ENCODE measurements around the gene MRPL48. TPM values are rescaled to one million over a fixed set of nuclear protein-coding genes. Genes with fewer than 3 reads are reported as not detected.

The MRPL48 gene
- total RNA-seq, 1 experiment from 2014 or later: 44.5 TPM

DNA sequence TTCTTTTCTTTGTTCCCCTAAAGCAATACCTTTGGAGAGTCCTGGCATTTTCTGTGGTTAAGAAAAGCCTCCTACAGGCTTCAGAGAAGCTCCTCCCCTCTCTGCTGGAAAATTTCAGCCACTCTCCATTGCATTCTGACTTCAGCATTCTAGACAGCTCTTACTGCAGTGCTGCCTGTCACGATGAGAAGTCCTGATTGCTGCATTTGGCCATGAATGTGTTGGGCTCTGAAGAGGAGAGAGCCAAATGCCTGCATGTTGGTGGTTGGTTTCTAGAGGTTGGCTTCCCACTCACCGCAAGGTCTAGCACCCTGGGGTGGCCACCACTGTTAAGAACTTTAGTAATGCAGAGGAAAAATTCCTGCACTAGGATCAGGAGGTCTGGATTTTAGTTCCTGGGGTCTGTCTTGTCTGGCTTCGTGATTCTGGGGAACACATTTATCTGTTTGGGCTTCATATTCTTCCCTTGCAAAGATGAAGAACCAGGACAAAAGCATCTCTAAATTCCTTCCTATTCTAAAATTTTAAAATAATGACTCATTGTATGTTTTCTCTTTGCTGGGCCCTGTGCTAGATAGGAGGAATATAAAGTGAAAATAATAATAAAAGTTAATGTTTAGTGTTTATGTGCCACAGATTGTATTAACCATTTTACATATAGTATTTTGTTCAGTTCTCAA lies 50.9 kb downstream of the MRPL48 start:
- no peak overlapping the region for H3K27ac Mint-ChIP-seq (ENCODE audit: unreplicated experiment)
- CTCF ChIA-PET: interaction anchor here (0.6 kb wide), 1 partner anchor 148 kb away, joined by 3 read pairs; no protein-coding TSS in a partner anchor
- H3K36me3 Mint-ChIP-seq (ENCODE audit: insufficient read depth, unreplicated experiment): peaks cover 5% of the 10 kb centered on the region
- H3K4me1 Mint-ChIP-seq (ENCODE audit: low read depth, unreplicated experiment): no peaks in the 10 kb centered on the region
- H3K4me3 Mint-ChIP-seq (ENCODE audit: low read depth, unreplicated experiment): no peak overlapping the region
- BruUV-seq (replicated peaks): no TSS peak
- intact Hi-C loops (cut with micrococcal nuclease; ENCODE audit: unreplicated experiment): no loop called here
- no peak for DNase-seq
- H3K9me3 Mint-ChIP-seq (ENCODE audit: low read depth, unreplicated experiment): no peaks in the 10 kb centered on the region
- H3K27me3 Mint-ChIP-seq (ENCODE audit: unreplicated experiment): no peaks in the 10 kb centered on the region
- TF ChIP-seq, protein P1, sequence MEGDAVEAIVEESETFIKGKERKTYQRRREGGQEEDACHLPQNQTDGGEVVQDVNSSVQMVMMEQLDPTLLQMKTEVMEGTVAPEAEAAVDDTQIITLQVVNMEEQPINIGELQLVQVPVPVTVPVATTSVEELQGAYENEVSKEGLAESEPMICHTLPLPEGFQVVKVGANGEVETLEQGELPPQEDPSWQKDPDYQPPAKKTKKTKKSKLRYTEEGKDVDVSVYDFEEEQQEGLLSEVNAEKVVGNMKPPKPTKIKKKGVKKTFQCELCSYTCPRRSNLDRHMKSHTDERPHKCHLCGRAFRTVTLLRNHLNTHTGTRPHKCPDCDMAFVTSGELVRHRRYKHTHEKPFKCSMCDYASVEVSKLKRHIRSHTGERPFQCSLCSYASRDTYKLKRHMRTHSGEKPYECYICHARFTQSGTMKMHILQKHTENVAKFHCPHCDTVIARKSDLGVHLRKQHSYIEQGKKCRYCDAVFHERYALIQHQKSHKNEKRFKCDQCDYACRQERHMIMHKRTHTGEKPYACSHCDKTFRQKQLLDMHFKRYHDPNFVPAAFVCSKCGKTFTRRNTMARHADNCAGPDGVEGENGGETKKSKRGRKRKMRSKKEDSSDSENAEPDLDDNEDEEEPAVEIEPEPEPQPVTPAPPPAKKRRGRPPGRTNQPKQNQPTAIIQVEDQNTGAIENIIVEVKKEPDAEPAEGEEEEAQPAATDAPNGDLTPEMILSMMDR (IDR thresholded peaks at IDR 0.05; ENCODE audit: unreplicated experiment): no peak

DNA sequence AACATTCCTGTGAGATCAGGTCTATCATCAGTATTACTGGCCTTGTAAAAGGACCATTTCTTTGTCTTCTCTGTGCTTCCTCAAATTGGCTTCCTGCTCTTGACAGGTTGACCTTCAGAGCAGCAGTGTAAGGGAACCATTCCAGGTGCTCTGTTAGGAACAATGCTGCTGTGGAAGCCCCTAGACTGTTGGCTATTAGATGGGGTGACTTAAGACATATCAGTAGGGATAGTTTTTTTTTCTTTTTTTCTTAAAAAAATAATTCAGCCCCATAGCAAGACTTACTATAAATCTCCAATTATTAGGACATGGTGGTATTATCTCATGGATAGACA lies 51.4 kb downstream of the MRPL48 start:
- H3K27me3 Mint-ChIP-seq (ENCODE audit: unreplicated experiment): no peaks in the 10 kb centered on the region
- H3K27ac Mint-ChIP-seq (ENCODE audit: unreplicated experiment): no peak overlapping the region
- intact Hi-C loops (cut with micrococcal nuclease; ENCODE audit: unreplicated experiment): no loop called here
- no peak overlapping the region for H3K4me3 Mint-ChIP-seq (ENCODE audit: low read depth, unreplicated experiment)
- H3K4me1 Mint-ChIP-seq (ENCODE audit: low read depth, unreplicated experiment): no peaks in the 10 kb centered on the region
- CTCF ChIA-PET: no interaction called here
- DNase-seq: no peak
- BruUV-seq (replicated peaks): no TSS peak
- TF ChIP-seq, protein P1 (IDR thresholded peaks at IDR 0.05; ENCODE audit: unreplicated experiment): no peak
- H3K9me3 Mint-ChIP-seq (ENCODE audit: low read depth, unreplicated experiment): no peaks in the 10 kb centered on the region
- peaks cover 7% of the 10 kb centered on the region for H3K36me3 Mint-ChIP-seq (ENCODE audit: insufficient read depth, unreplicated experiment)

DNA sequence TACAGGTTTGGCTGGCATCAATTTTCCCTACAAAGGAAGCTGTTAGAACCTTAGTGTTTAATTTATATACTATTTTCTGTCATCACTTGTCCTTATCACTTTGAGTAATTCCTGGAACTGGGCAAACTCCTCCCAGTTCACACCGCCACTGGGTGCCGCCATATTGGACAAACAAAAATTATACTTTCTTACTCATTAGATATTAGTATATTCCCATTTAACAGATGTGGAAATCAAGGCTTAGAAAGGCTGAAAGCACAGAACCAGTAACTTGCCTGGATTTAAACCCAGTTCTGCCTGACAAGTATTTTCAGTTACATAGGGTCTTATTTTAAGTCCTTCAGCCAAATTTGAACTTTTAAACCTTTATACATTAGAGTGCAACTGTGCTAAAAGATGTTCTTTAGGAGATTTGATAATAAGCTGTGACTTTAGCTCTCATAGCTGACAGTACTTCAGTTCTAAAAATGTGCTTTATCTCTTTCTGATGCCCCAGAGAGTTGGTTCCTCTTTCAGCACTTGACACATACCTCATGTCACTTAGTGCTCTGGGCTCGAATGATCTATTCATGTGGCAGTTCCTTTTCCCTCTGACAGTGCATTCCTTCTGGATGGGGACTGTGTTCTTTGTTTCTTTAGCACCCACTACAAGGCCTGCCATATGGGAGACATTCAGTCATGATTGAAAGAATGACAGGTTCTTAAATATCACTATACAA lies 63.5 kb downstream of the MRPL48 start:
- Mint-ChIP-seq H3K27ac (ENCODE audit: unreplicated experiment) (no peak overlapping the region), H3K9me3 (ENCODE audit: low read depth, unreplicated experiment) (no peaks in the 10 kb centered on the region), H3K4me1 (ENCODE audit: low read depth, unreplicated experiment) (no peaks in the 10 kb centered on the region), H3K27me3 (ENCODE audit: unreplicated experiment) (no peaks in the 10 kb centered on the region), H3K4me3 (ENCODE audit: low read depth, unreplicated experiment) (no peak overlapping the region), H3K36me3 (ENCODE audit: insufficient read depth, unreplicated experiment) (peaks cover 7% of the 10 kb centered on the region)
- TF ChIP-seq, protein P1 (IDR thresholded peaks at IDR 0.05; ENCODE audit: unreplicated experiment): no peak
- CTCF ChIA-PET: interaction anchor here (0.5 kb wide), 1 partner anchor 182 kb away, joined by 4 read pairs; no protein-coding TSS in a partner anchor
- intact Hi-C loops (cut with micrococcal nuclease; ENCODE audit: unreplicated experiment): no loop called here
- DNase-seq: no peak
- no TSS peak for BruUV-seq (replicated peaks)

DNA sequence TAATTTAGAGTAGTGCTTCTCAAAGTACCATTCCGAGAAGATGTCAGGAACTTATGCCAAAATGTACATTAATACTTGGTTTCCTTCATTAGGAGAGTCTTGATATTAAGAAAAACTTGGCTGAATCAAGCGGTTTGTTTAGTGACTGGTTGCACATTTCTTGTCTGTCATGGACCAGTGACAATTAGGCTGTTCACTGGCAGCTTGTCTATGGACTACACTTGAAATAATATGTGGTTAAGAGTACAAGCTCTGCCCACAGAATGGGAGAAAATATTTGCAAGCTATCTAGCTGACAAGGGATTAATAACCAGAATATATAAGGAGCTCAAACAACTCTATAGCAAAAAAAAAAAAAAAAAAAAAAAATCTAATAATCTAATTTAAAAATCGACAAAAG lies 64.4 kb downstream of the MRPL48 start:
- Mint-ChIP-seq H3K27ac (ENCODE audit: unreplicated experiment) (no peak overlapping the region), H3K36me3 (ENCODE audit: insufficient read depth, unreplicated experiment) (peaks cover under 1% of the 10 kb centered on the region), H3K27me3 (ENCODE audit: unreplicated experiment) (no peaks in the 10 kb centered on the region), H3K4me3 (ENCODE audit: low read depth, unreplicated experiment) (no peak overlapping the region), H3K4me1 (ENCODE audit: low read depth, unreplicated experiment) (no peaks in the 10 kb centered on the region), H3K9me3 (ENCODE audit: low read depth, unreplicated experiment) (no peaks in the 10 kb centered on the region)
- intact Hi-C loops (cut with micrococcal nuclease; ENCODE audit: unreplicated experiment): no loop called here
- no TSS peak for BruUV-seq (replicated peaks)
- no peak for DNase-seq
- CTCF ChIA-PET: no interaction called here
- TF ChIP-seq, protein P1 (IDR thresholded peaks at IDR 0.05; ENCODE audit: unreplicated experiment): no peak
